HCT116 (cell line): Measurements from ENCODE around the gene KLHL3. TPM values are rescaled to one million over a fixed set of nuclear protein-coding genes. Genes with fewer than 3 reads are reported as not detected.

ENCODE experiments used
- ATAC-seq: fragments of 200-7000 bp; cut with Tn5 transposase; 2 replicates; pipeline ENCODE4 v1.9.1; 2020; ENCODE audit warnings: mild to moderate bottlenecking, moderate library complexity
- BruUV-seq: library from RNA; stranded (reverse); fragments of 400-500 nt; replicated peaks from 2 replicates; lab custom pipeline; 2021; lab: Mats Ljungman, UMichigan
- CTCF ChIA-PET: fragments of 300-600 bp; sonication (Branson Sonifier 250); formaldehyde crosslinking; loops from one replicate; lab custom pipeline; 2021; ENCODE audit warnings: antibody characterized with exemption; lab: Charles Lee
- POLR2A ChIA-PET: fragments of 300-600, 350-600 bp; sonication (Branson Sonifier 250); formaldehyde crosslinking; loops from one replicate; lab custom pipeline; 2021; ENCODE audit warnings: antibody characterized with exemption; lab: Charles Lee
- RAD21 ChIA-PET, 2 experiments: fragments of 300-600 bp; sonication (Branson Sonifier 250); formaldehyde crosslinking; loops; one replicate each; lab custom pipeline; 2023; ENCODE audit warnings: low total read pairs in 2 of 2; ENCODE audit not compliant: uncharacterized antibody in 2 of 2, unreplicated experiment in 2 of 2, low non-redundant PET in 1 of 2; lab: Charles Lee
- DNase-seq: peaks from one replicate; pipeline ENCODE4 v3.0.0-alpha.2; 2010; ENCODE audit warnings: low read depth, low spot score
- H2AFZ ChIP-seq: fragments of 200-600 bp; shearing (Covaris generic), sonication (generic); 2 replicates; pipeline ENCODE4 v1.6.1; 2017; ENCODE audit warnings: low read depth, mixed run types, mixed read lengths, antibody characterized with exemption, low read length; ENCODE audit not compliant: poor library complexity, severe bottlenecking
- H3K27ac ChIP-seq: 2 replicates; pipeline ENCODE4 v1.5.1; 2012; ENCODE audit warnings: low read depth, low read length
- H3K27me3 ChIP-seq: fragments of 200-600 bp; sonication (generic); 2 replicates; pipeline ENCODE4 v1.6.1; 2016; ENCODE audit warnings: mixed run types, low read length, mixed read lengths; ENCODE audit not compliant: insufficient read depth
- H3K36me3 ChIP-seq, 2 experiments: fragments of 200-500 bp in 1 of 2; fragments of 200-600 bp in 1 of 2; sonication (Bioruptor generic) in 1 of 2; sonication (generic) in 1 of 2; 2 replicates each; pipeline versions ENCODE4 v1.5.1 to v1.6.1; 2014 to 2016; ENCODE audit warnings: low read length in 2 of 2, inconsistent platforms in 1 of 2, mixed read lengths in 1 of 2, mixed run types in 1 of 2; ENCODE audit not compliant: insufficient read depth in 2 of 2, control insufficient read depth in 1 of 2
- H3K4me1 ChIP-seq, 2 experiments: fragments of 200-600 bp in 1 of 2; sonication (generic) in 1 of 2; 2 replicates each; pipeline versions ENCODE4 v1.5.1 to v1.6.1; 2012 to 2017; ENCODE audit warnings: low read length in 2 of 2, inconsistent platforms in 1 of 2, mild to moderate bottlenecking in 1 of 2, mixed read lengths in 1 of 2, mixed run types in 1 of 2, moderate library complexity in 1 of 2; ENCODE audit not compliant: insufficient read depth in 2 of 2, control insufficient read depth in 1 of 2
- H3K4me2 ChIP-seq: fragments of 200-600 bp; sonication (generic); 2 replicates; pipeline ENCODE4 v1.6.1; 2017; ENCODE audit warnings: mixed run types, low read length, mixed read lengths
- H3K4me3 ChIP-seq, 2 experiments: fragments of 200-600 bp in 1 of 2; sonication (generic) in 1 of 2; replicated peaks in 1 of 2; 2 replicates each; pipeline ENCODE4 v1.5.1; 2011 to 2016; ENCODE audit warnings: low read length in 2 of 2, control low read depth in 1 of 2, low read depth in 1 of 2, mild to moderate bottlenecking in 1 of 2, mixed read lengths in 1 of 2, mixed run types in 1 of 2
- H3K79me2 ChIP-seq: fragments of 200-600 bp; sonication (generic); 2 replicates; pipeline ENCODE4 v1.6.1; 2017; ENCODE audit warnings: mild to moderate bottlenecking, mixed run types, low read length, moderate library complexity, mixed read lengths; ENCODE audit not compliant: insufficient read depth
- H3K9ac ChIP-seq: fragments of 200-600 bp; sonication (generic); 2 replicates; pipeline ENCODE4 v1.6.1; 2016; ENCODE audit warnings: low read length, mixed read lengths
- H3K9me2 ChIP-seq: fragments of 200-600 bp; sonication (generic), shearing (Covaris generic); 2 replicates; pipeline ENCODE4 v1.6.1; 2017; ENCODE audit warnings: mixed run types, mild to moderate bottlenecking, moderate library complexity; ENCODE audit not compliant: insufficient read depth
- H3K9me3 ChIP-seq, 2 experiments: fragments of 200-500 bp in 1 of 2; fragments of 200-600 bp in 1 of 2; sonication (Bioruptor generic) in 1 of 2; sonication (generic) in 1 of 2; 2 replicates each; pipeline ENCODE4 v1.6.1; 2014 to 2017; ENCODE audit warnings: low read length in 2 of 2, mixed read lengths in 2 of 2, inconsistent platforms in 1 of 2, low read depth in 1 of 2, mild to moderate bottlenecking in 1 of 2, mixed run types in 1 of 2, moderate library complexity in 1 of 2; ENCODE audit not compliant: control insufficient read depth in 1 of 2, insufficient read depth in 1 of 2
- H4K20me1 ChIP-seq: fragments of 200-600 bp; sonication (generic), shearing (Covaris generic); 2 replicates; pipeline ENCODE4 v1.6.1; 2017; ENCODE audit warnings: mixed run types, mild to moderate bottlenecking, moderate library complexity; ENCODE audit not compliant: insufficient read depth
- ATF3 ChIP-seq: IDR thresholded peaks from 2 replicates; pipeline ENCODE4 v1.6.1; 2012
- CBX3 ChIP-seq: IDR thresholded peaks from 2 replicates; pipeline ENCODE4 v1.6.1; 2012; ENCODE audit warnings: low read depth
- CEBPB ChIP-seq: IDR thresholded peaks from 2 replicates; pipeline ENCODE4 v1.6.1; 2012; ENCODE audit warnings: low read depth
- CTCF ChIP-seq, 3 experiments: fragments of 200-600 bp in 1 of 3; sonication (generic) in 1 of 3; IDR thresholded peaks in 2 of 3; conservative IDR thresholded peaks in 1 of 3; 2 replicates each; pipeline ENCODE4 v1.5.1; 2012 to 2017; ENCODE audit warnings: low read depth in 2 of 3, low read length in 2 of 3, antibody characterized with exemption in 1 of 3, borderline replicate concordance in 1 of 3, control low read depth in 1 of 3, mild to moderate bottlenecking in 1 of 3, mixed read lengths in 1 of 3, mixed run types in 1 of 3, moderate library complexity in 1 of 3; ENCODE audit not compliant: insufficient read depth in 1 of 3
- EZH2 ChIP-seq: fragments of 200-600 bp; sonication (generic); IDR thresholded peaks from 2 replicates; pipeline ENCODE4 v1.6.1; 2017; ENCODE audit warnings: antibody characterized with exemption, mixed run types
- POLR2AphosphoS5 ChIP-seq: IDR thresholded peaks from 2 replicates; pipeline ENCODE4 v1.6.1; 2011; ENCODE audit warnings: mild to moderate bottlenecking, low read depth, low read length, moderate library complexity
- TCF7L2 ChIP-seq: IDR thresholded peaks from 2 replicates; pipeline ENCODE4 v1.7.0; 2011; ENCODE audit warnings: borderline replicate concordance, inconsistent platforms; ENCODE audit not compliant: insufficient read depth, insufficient read length; ENCODE audit errors: extremely low read depth
- ZBTB33 ChIP-seq: IDR thresholded peaks from 2 replicates; pipeline ENCODE4 v1.6.1; 2011; ENCODE audit warnings: mild to moderate bottlenecking, low read length, moderate library complexity; ENCODE audit not compliant: insufficient replicate concordance; ENCODE audit errors: extremely low read depth
- ZNF274 ChIP-seq: fragments of 200-500 bp; sonication (Bioruptor generic); IDR thresholded peaks from 2 replicates; pipeline ENCODE4 v1.6.1; 2014; ENCODE audit warnings: mild to moderate bottlenecking, low read depth, low read length, inconsistent platforms
- intact Hi-C: fragments of 100-400 bp; cut with micrococcal nuclease; formaldehyde crosslinking; loops from 2 replicates; pipeline ENCODE4 v1.10.0; 2022
- total RNA-seq: library from RNA; stranded (reverse); gene quantifications from one replicate; pipeline ENCODE4 v1.2.1, GENCODE V29; 2021; ENCODE audit not compliant: unreplicated experiment

The KLHL3 gene
- total RNA-seq, 1 experiment from 2014 or later: not detected

- TF ChIP-seq CTCF (IDR thresholded peaks at IDR 0.05 in 2 of 3, conservative IDR thresholded peaks at IDR 0.05 in 1 of 3; ENCODE audit: borderline replicate concordance in 1 of 3, insufficient read depth in 1 of 3, low read depth in 2 of 3, low read length in 2 of 3) (no peak), EZH2 (no peak), CBX3 (no peak), ZBTB33 (no peak), ZNF274 (no peak), ATF3 (no peak)
These were observed 96.2 kb downstream of the KLHL3 start (continued) for GRCh38 chr5:137639645-137640044.

GRCh38 chr5:137638841-137639240, 97.0 kb downstream of the KLHL3 start:
- intact Hi-C loops: no loop called here
- Histone ChIP-seq H3K27ac (no peak overlapping the region), H3K4me2 (no peak overlapping the region), H3K4me3 (no peak overlapping the region), H3K27me3 (peaks cover 12% of the 10 kb centered on the region; the same call in 1 of the 2 replicates), H3K79me2 (no peaks in the 10 kb centered on the region), H3K9me3 (no peaks in the 10 kb centered on the region), H4K20me1 (no peaks in the 10 kb centered on the region), H3K4me1 (no peaks in the 10 kb centered on the region), H3K9ac (no peak overlapping the region), H3K36me3 (no peaks in the 10 kb centered on the region), H2AFZ (no peak overlapping the region), H3K9me2 (no peaks in the 10 kb centered on the region)
- ChIA-PET CTCF (interaction anchor here (0.9 to 1.6 kb wide), 3 partner anchors 21 to 104 kb away, joined by 3 to 4 read pairs (median 4); no protein-coding TSS in a partner anchor), POLR2A (no interaction called here), RAD21 (no interaction called here)
- no TSS peak for BruUV-seq
- ATAC-seq: no peak
- no peak for DNase-seq
- TF ChIP-seq TCF7L2: no peak
- no peak for TF ChIP-seq CEBPB
- TF ChIP-seq POLR2AphosphoS5: no peak
- no peak for TF ChIP-seq CBX3
